GM12878 (cell line): ENCODE measurements around the gene EID1. TPM values are rescaled to one million over a fixed set of nuclear protein-coding genes. Genes with fewer than 3 reads are reported as not detected.

Source experiments
- ATAC-seq: fragments of 200-7000 bp; cut with Tn5 transposase; 3 replicates; pipeline ENCODE4 v1.9.1; 2020; ENCODE audit warnings: mild to moderate bottlenecking, moderate library complexity
- BruUV-seq: library from RNA; stranded (reverse); fragments of 400-500 nt; replicated peaks from 2 replicates; lab custom pipeline; 2021; lab: Mats Ljungman, UMichigan
- CTCF ChIA-PET: fragments of 300-600 bp; sonication (Branson Sonifier 250); formaldehyde crosslinking; extraction: SDS; loops from one replicate; lab custom pipeline; 2021; ENCODE audit warnings: inconsistent platforms; lab: Yijun Ruan, JAX
- POLR2A ChIA-PET: fragments of 350-600 bp; formaldehyde crosslinking; extraction: SDS; loops from one replicate; lab custom pipeline; 2021; ENCODE audit warnings: inconsistent platforms; lab: Charles Lee
- RAD21 ChIA-PET: fragments of 300-600 bp; sonication (Branson Sonifier 250); formaldehyde crosslinking; loops from one replicate; lab custom pipeline; 2023; ENCODE audit warnings: antibody characterized with exemption; ENCODE audit not compliant: unreplicated experiment; lab: Charles Lee
- SMC1A ChIA-PET: fragments of 300-600 bp; sonication (Branson Sonifier 250); formaldehyde crosslinking; loops from one replicate; lab custom pipeline; 2023; ENCODE audit not compliant: unreplicated experiment, uncharacterized antibody; lab: Charles Lee
- DNase-seq: peaks from one replicate; pipeline ENCODE4 v3.0.0-alpha.2; 2011; ENCODE audit warnings: low read depth, low spot score
- FAIRE-seq: peaks from 3 replicates; lab custom pipeline; 2011; peaks lifted over from hg19 to GRCh38; lab: Jason Lieb, UNC
- H2AFZ ChIP-seq: 2 replicates; pipeline ENCODE4 v1.6.0; 2011; ENCODE audit warnings: low read depth, low read length, control low read depth; ENCODE audit not compliant: control insufficient read depth
- H3K27ac ChIP-seq: 2 replicates; pipeline ENCODE4 v1.5.1; 2011; ENCODE audit warnings: control low read depth; ENCODE audit not compliant: control insufficient read depth, insufficient read depth
- H3K27me3 ChIP-seq, 2 experiments: replicated peaks in 1 of 2; 2 replicates each; pipeline versions ENCODE4 v1.6.0 to v1.6.1; 2011; ENCODE audit warnings: low read length in 1 of 2; ENCODE audit not compliant: control insufficient read depth in 2 of 2, insufficient read depth in 2 of 2
- H3K36me3 ChIP-seq, 2 experiments: 2 replicates each; pipeline ENCODE4 v1.5.1; 2011; ENCODE audit warnings: low read length in 1 of 2; ENCODE audit not compliant: control insufficient read depth in 2 of 2, insufficient read depth in 2 of 2
- H3K4me1 ChIP-seq: 2 replicates; pipeline ENCODE4 v1.6.1; 2011; ENCODE audit warnings: mild to moderate bottlenecking, low read length, moderate library complexity, mixed read lengths; ENCODE audit not compliant: control insufficient read depth, insufficient read depth
- H3K4me2 ChIP-seq: 2 replicates; pipeline ENCODE4 v1.6.0; 2011; ENCODE audit warnings: control low read depth; ENCODE audit not compliant: control insufficient read depth, insufficient read depth
- H3K4me3 ChIP-seq: fragments of 200-600 bp; sonication (generic); 2 replicates; pipeline ENCODE4 v1.5.1; 2016
- H3K79me2 ChIP-seq: 2 replicates; pipeline ENCODE4 v1.6.0; 2011; ENCODE audit warnings: low read length; ENCODE audit not compliant: control insufficient read depth, insufficient read depth
- H3K9ac ChIP-seq: 2 replicates; pipeline ENCODE4 v1.8.0; 2011; ENCODE audit warnings: low read length, control low read depth, mixed read lengths; ENCODE audit not compliant: control insufficient read depth, insufficient read depth
- H3K9me3 ChIP-seq: replicated peaks from 3 replicates; pipeline ENCODE4 v1.5.1; 2011; ENCODE audit warnings: mild to moderate bottlenecking, low read length; ENCODE audit not compliant: control insufficient read depth, insufficient read depth
- H4K20me1 ChIP-seq: 2 replicates; pipeline ENCODE4 v1.6.0; 2011; ENCODE audit not compliant: control insufficient read depth, insufficient read depth
- CREB1 ChIP-seq: IDR thresholded peaks from 2 replicates; pipeline ENCODE4 v1.6.1; 2012; ENCODE audit warnings: low read depth, mild to moderate bottlenecking, inconsistent platforms
- CREM ChIP-seq: IDR thresholded peaks from 2 replicates; pipeline ENCODE4 v1.6.1; 2014; ENCODE audit warnings: antibody characterized with exemption, low read depth
- EP300 ChIP-seq, 2 experiments: fragments of 150-350 bp in 1 of 2; IDR thresholded peaks; 2 replicates each; pipeline ENCODE4 v1.6.1; 2011 to 2012; ENCODE audit warnings: low read depth in 2 of 2, low read length in 2 of 2, borderline replicate concordance in 1 of 2, improper control_type of control experiment in 1 of 2, inconsistent platforms in 1 of 2; ENCODE audit not compliant: control insufficient read depth in 1 of 2
- JUNB ChIP-seq: IDR thresholded peaks from 2 replicates; pipeline ENCODE4 v1.6.1; 2016; ENCODE audit warnings: antibody characterized with exemption, mild to moderate bottlenecking
- KAT2A ChIP-seq: conservative IDR thresholded peaks from 2 replicates; pipeline ENCODE4 v1.6.1; 2011; ENCODE audit warnings: low read depth, low read length; ENCODE audit not compliant: control insufficient read depth
- NFYA ChIP-seq: IDR thresholded peaks from 2 replicates; pipeline ENCODE4 v1.6.1; 2011; ENCODE audit warnings: low read depth, mild to moderate bottlenecking, low read length, improper control_type of control experiment, borderline replicate concordance
- NR2C1 ChIP-seq: fragments of 450-650 bp; IDR thresholded peaks from 2 replicates; pipeline ENCODE4 v1.6.1; 2017; ENCODE audit warnings: antibody characterized with exemption, mild to moderate bottlenecking, moderate library complexity
- PBX3 ChIP-seq: IDR thresholded peaks from 2 replicates; pipeline ENCODE4 v1.6.1; 2011; ENCODE audit warnings: mild to moderate bottlenecking, low read depth, low read length, moderate library complexity; ENCODE audit not compliant: insufficient replicate concordance
- RAD21 ChIP-seq: IDR thresholded peaks from 2 replicates; pipeline ENCODE4 v1.6.1; 2011; ENCODE audit warnings: mild to moderate bottlenecking, low read depth, low read length, moderate library complexity; ENCODE audit not compliant: insufficient read depth
- RAD51 ChIP-seq: fragments of 450-650 bp; IDR thresholded peaks from 2 replicates; pipeline ENCODE4 v1.6.1; 2016; ENCODE audit warnings: moderate library complexity, mild to moderate bottlenecking, inconsistent platforms
- RELA ChIP-seq: fragments of 450-650 bp; IDR thresholded peaks from 2 replicates; pipeline ENCODE4 v1.8.0; 2014; ENCODE audit warnings: borderline replicate concordance; ENCODE audit not compliant: partially characterized antibody
- SIN3A ChIP-seq: IDR thresholded peaks from 2 replicates; pipeline ENCODE4 v1.6.1; 2012; ENCODE audit warnings: low read depth, low read length, improper control_type of control experiment
- SMARCA5 ChIP-seq: fragments of 450-650 bp; IDR thresholded peaks from 2 replicates; pipeline ENCODE4 v1.6.1; 2017; ENCODE audit warnings: mild to moderate bottlenecking
- SMC3 ChIP-seq: IDR thresholded peaks from 2 replicates; pipeline ENCODE4 v1.6.1; 2011; ENCODE audit warnings: low read length, improper control_type of control experiment, borderline replicate concordance
- STAT3 ChIP-seq: IDR thresholded peaks from 2 replicates; pipeline ENCODE4 v1.6.1; 2011; ENCODE audit warnings: low read depth, low read length, improper control_type of control experiment
- in situ Hi-C: fragments of 300-500 bp; cut with MboI; formaldehyde crosslinking; loops from 9 replicates; pipeline ENCODE4 v1.14.3; 2018; ENCODE audit warnings: mixed read lengths
- intact Hi-C: fragments of 100-400 bp; cut with micrococcal nuclease; formaldehyde crosslinking; loops from one replicate; pipeline ENCODE4 v1.14.2; 2022; ENCODE audit not compliant: unreplicated experiment
- polyA plus RNA-seq, 11 experiments: library from polyadenylated mRNA; depleted of rRNA in 4 of 11; unstranded in 6 of 11; stranded (reverse) in 5 of 11; fragments of >200 nt; fragmentation: Nextera tagmentation in 4 of 11; fragmentation: Illumina TruSeq in 1 of 11; extraction: Ambion mirVana in 4 of 11; extraction: Trizol in 1 of 11; gene quantifications; 1 replicate in 1 of 11; 2 replicates in 10 of 11; pipeline versions ENCODE4 v1.2.1 to v1.2.3, GENCODE V29; 2011 to 2016; ENCODE audit warnings: inconsistent platforms in 2 of 11, missing spikeins in 2 of 11, low read depth in 1 of 11
- total RNA-seq, 4 experiments: library from RNA; depleted of rRNA in 3 of 4; stranded (reverse); fragments of >200 nt in 3 of 4; fragmentation: Illumina TruSeq in 1 of 4; extraction: Trizol in 1 of 4; gene quantifications; 2 replicates each; pipeline versions ENCODE4 v1.2.1 to v1.2.3, GENCODE V29; 2013 to 2021
- TF ChIP-seq, protein P1 (sequence below): IDR thresholded peaks from 2 replicates; pipeline ENCODE4 v1.6.1; 2012; ENCODE audit warnings: low read depth, low read length, improper control_type of control experiment
- TF ChIP-seq, protein P2 (sequence below): IDR thresholded peaks from 2 replicates; pipeline ENCODE4 v1.6.1; 2012; ENCODE audit warnings: improper control_type of control experiment, low read depth, low read length; ENCODE audit not compliant: insufficient replicate concordance

EID1 gene
- total and polyA plus RNA-seq, 10 of the 15 experiments (the other 5 are each of a cell fraction or from before 2014, with no cell fraction given) = 45.6 to 210 (median 124) TPM

GRCh38 chr15:48828471-48828870 lies 49.5 kb upstream of the EID1 start (continued):
- TF ChIP-seq, protein P1, sequence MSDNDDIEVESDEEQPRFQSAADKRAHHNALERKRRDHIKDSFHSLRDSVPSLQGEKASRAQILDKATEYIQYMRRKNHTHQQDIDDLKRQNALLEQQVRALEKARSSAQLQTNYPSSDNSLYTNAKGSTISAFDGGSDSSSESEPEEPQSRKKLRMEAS = no peak
- TF ChIP-seq RAD51 (no peak), CREB1 (no peak), PBX3 (no peak), SMARCA5 (no peak), RAD21 (no peak), STAT3 (no peak)

GRCh38 chr15:48828906-48829305 lies 49.0 kb upstream of the EID1 start:
- H3K4me1 ChIP-seq = no peaks in the 10 kb centered on the region
- H3K36me3 ChIP-seq = no peaks in the 10 kb centered on the region
- no peak overlapping the region for H3K9ac ChIP-seq
- H3K27ac ChIP-seq = no peak overlapping the region
- no peak overlapping the region for H2AFZ ChIP-seq
- H3K4me3 ChIP-seq = no peak overlapping the region
- no peaks in the 10 kb centered on the region for H4K20me1 ChIP-seq
- in situ Hi-C loops (no loop called here), intact Hi-C loops (no loop called here)
- POLR2A ChIA-PET = no interaction called here
- no peaks in the 10 kb centered on the region for H3K27me3 ChIP-seq
- no peak overlapping the region for H3K4me2 ChIP-seq
- RAD21 ChIA-PET = no interaction called here
- BruUV-seq = no TSS peak
- DNase-seq (no peak), ATAC-seq (no peak), FAIRE-seq (no peak)
- CTCF ChIA-PET = no interaction called here
- no peaks in the 10 kb centered on the region; the same call in 2 of the 3 replicates for H3K9me3 ChIP-seq
- SMC1A ChIA-PET = no interaction called here
- no peaks in the 10 kb centered on the region for H3K79me2 ChIP-seq
- TF ChIP-seq PBX3 (no peak), CREM (no peak), SMC3 (no peak), RELA (no peak), NFYA (no peak), NR2C1 (no peak), JUNB (no peak), KAT2A (no peak), SIN3A (no peak), EP300 (IDR thresholded peaks at IDR 0.05; ENCODE audit: borderline replicate concordance in 1 of 2, control insufficient read depth in 1 of 2, low read depth in 2 of 2, low read length in 2 of 2) (no peak)
- TF ChIP-seq, protein P2, sequence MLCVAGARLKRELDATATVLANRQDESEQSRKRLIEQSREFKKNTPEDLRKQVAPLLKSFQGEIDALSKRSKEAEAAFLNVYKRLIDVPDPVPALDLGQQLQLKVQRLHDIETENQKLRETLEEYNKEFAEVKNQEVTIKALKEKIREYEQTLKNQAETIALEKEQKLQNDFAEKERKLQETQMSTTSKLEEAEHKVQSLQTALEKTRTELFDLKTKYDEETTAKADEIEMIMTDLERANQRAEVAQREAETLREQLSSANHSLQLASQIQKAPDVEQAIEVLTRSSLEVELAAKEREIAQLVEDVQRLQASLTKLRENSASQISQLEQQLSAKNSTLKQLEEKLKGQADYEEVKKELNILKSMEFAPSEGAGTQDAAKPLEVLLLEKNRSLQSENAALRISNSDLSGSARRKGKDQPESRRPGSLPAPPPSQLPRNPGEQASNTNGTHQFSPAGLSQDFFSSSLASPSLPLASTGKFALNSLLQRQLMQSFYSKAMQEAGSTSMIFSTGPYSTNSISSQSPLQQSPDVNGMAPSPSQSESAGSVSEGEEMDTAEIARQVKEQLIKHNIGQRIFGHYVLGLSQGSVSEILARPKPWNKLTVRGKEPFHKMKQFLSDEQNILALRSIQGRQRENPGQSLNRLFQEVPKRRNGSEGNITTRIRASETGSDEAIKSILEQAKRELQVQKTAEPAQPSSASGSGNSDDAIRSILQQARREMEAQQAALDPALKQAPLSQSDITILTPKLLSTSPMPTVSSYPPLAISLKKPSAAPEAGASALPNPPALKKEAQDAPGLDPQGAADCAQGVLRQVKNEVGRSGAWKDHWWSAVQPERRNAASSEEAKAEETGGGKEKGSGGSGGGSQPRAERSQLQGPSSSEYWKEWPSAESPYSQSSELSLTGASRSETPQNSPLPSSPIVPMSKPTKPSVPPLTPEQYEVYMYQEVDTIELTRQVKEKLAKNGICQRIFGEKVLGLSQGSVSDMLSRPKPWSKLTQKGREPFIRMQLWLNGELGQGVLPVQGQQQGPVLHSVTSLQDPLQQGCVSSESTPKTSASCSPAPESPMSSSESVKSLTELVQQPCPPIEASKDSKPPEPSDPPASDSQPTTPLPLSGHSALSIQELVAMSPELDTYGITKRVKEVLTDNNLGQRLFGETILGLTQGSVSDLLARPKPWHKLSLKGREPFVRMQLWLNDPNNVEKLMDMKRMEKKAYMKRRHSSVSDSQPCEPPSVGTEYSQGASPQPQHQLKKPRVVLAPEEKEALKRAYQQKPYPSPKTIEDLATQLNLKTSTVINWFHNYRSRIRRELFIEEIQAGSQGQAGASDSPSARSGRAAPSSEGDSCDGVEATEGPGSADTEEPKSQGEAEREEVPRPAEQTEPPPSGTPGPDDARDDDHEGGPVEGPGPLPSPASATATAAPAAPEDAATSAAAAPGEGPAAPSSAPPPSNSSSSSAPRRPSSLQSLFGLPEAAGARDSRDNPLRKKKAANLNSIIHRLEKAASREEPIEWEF = no peak
